Cardiac muscle cell (in vitro differentiated cells and primary cell): ENCODE results near the gene VWA2. TPM values are rescaled to one million over a fixed set of nuclear protein-coding genes. Genes with fewer than 3 reads are reported as not detected.

ENCODE experiments used
- DNase-seq, 2 donors: peaks; one replicate each; pipeline versions ENCODE4 v3.0.0 to v3.0.0-alpha.2; 2010 to 2017; ENCODE audit warnings: low read depth in 1 of 2, low spot score in 1 of 2
- H3K27ac ChIP-seq: fragments of 200-600 bp; sonication (generic); 2 replicates; pipeline ENCODE4 v1.5.1; 2016
- H3K27me3 ChIP-seq: fragments of 200-600 bp; sonication (generic); 2 replicates; pipeline ENCODE4 v1.6.0; 2016; ENCODE audit warnings: control low read depth
- H3K36me3 ChIP-seq: fragments of 200-600 bp; sonication (generic); 2 replicates; pipeline ENCODE4 v1.5.1; 2016; ENCODE audit warnings: control low read depth
- H3K4me1 ChIP-seq: fragments of 200-600 bp; sonication (generic); 2 replicates; pipeline ENCODE4 v1.8.1; 2017; ENCODE audit warnings: low read depth, mild to moderate bottlenecking, mixed run types
- H3K4me3 ChIP-seq: fragments of 200-600 bp; sonication (generic); 2 replicates; pipeline ENCODE4 v1.5.1; 2016; ENCODE audit warnings: mild to moderate bottlenecking
- H3K9me3 ChIP-seq: fragments of 200-600 bp; sonication (generic); 2 replicates; pipeline ENCODE4 v1.5.1; 2017; ENCODE audit warnings: low read depth, mild to moderate bottlenecking, control low read depth
- CTCF ChIP-seq: IDR thresholded peaks from 2 replicates; pipeline ENCODE4 v1.5.1; 2012; ENCODE audit warnings: low read depth, mild to moderate bottlenecking, low read length
- polyA plus RNA-seq: library from polyadenylated mRNA; unstranded; fragments of >200 nt; fragmentation: Nextera tagmentation; extraction: Ambion mirVana; gene quantifications from 2 replicates; pipeline ENCODE4 v1.2.1, GENCODE V29; 2016
- total RNA-seq: library from RNA; depleted of rRNA; stranded (reverse); fragments of >200 nt; gene quantifications from 2 replicates; pipeline ENCODE4 v1.2.3, GENCODE V29; 2016

Gene VWA2
- total and polyA plus RNA-seq, 2 experiments from 2014 or later, result not detected

GRCh38 chr10:114336823-114337509, 97.9 kb downstream of the VWA2 start:
- no peaks in the 10 kb centered on the region for H3K27me3 ChIP-seq
- H3K4me1 ChIP-seq, result no peaks in the 10 kb centered on the region
- H3K36me3 ChIP-seq, result no peaks in the 10 kb centered on the region
- no peak for TF ChIP-seq CTCF
- H3K27ac ChIP-seq, result no peak overlapping the region
- no peak overlapping the region for H3K4me3 ChIP-seq
- no peaks in the 10 kb centered on the region for H3K9me3 ChIP-seq
- no peak for DNase-seq

- no peak for DNase-seq
- no peak overlapping the region for H3K27ac ChIP-seq
Observed at GRCh38 chr10:114337510-114338462, 98.7 kb downstream of the VWA2 start.

GRCh38 chr10:114340816-114341215, 101.8 kb downstream of the VWA2 start:
- Histone ChIP-seq H3K4me3 (no peak overlapping the region), H3K27ac (no peak overlapping the region), H3K36me3 (no peaks in the 10 kb centered on the region), H3K4me1 (no peaks in the 10 kb centered on the region), H3K27me3 (peaks cover 2% of the 10 kb centered on the region), H3K9me3 (no peaks in the 10 kb centered on the region)
- no peak for TF ChIP-seq CTCF
- DNase-seq, result no peak

More at GRCh38 chr10:114337510-114338462, 98.7 kb downstream of the VWA2 start:
- no peak overlapping the region for H3K4me3 ChIP-seq
- no peaks in the 10 kb centered on the region for H3K4me1 ChIP-seq
- no peaks in the 10 kb centered on the region for H3K36me3 ChIP-seq
- no peak for TF ChIP-seq CTCF
- H3K9me3 ChIP-seq, result no peaks in the 10 kb centered on the region
- H3K27me3 ChIP-seq, result peaks cover 2% of the 10 kb centered on the region

Other genes starting within 250 kb of the VWA2 start
- gene ADRB1, start 195.4 kb upstream of the VWA2 start, total RNA-seq, result 0.42 and 0.69 TPM in 2 replicates
- gene ADRB1, start 195.4 kb upstream of the VWA2 start, polyA plus RNA-seq, result 0.28 and 1.6 TPM in 2 replicates
- gene CCDC186, start 65.1 kb upstream of the VWA2 start, total RNA-seq, result 5.2 and 8.7 TPM in 2 replicates
- gene CCDC186, start 65.1 kb upstream of the VWA2 start, polyA plus RNA-seq, result 10.8 and 14.8 TPM in 2 replicates
- not detected in 2 replicates for gene TDRD1, start 59.9 kb upstream of the VWA2 start, total RNA-seq
- not detected in 2 replicates for gene TDRD1, start 59.9 kb upstream of the VWA2 start, polyA plus RNA-seq
- gene AFAP1L2, start 165.2 kb downstream of the VWA2 start, total RNA-seq, result 1.9 and 3.8 TPM in 2 replicates
- gene AFAP1L2, start 165.2 kb downstream of the VWA2 start, polyA plus RNA-seq, result 0.75 and 2.6 TPM in 2 replicates